WTC11 (cell line): ENCODE results near the gene TMEM19. TPM values are rescaled to one million over a fixed set of nuclear protein-coding genes. Genes with fewer than 3 reads are reported as not detected.

Experiments used
- ATAC-seq: fragments of 200-7000 bp; cut with Tn5 transposase; 2 replicates; pipeline ENCODE4 v1.10.0; 2021; ENCODE audit warnings: mild to moderate bottlenecking, moderate library complexity
- CTCF ChIA-PET: fragments of 300-600 bp; sonication (Branson Sonifier 250); formaldehyde crosslinking; loops from one replicate; lab custom pipeline; 2021; ENCODE audit warnings: antibody characterized with exemption; lab: Charles Lee
- POLR2A ChIA-PET: fragments of 350-600 bp; sonication (Branson Sonifier 250); formaldehyde crosslinking; loops from one replicate; lab custom pipeline; 2021; ENCODE audit warnings: antibody characterized with exemption; lab: Charles Lee
- DNase-seq: peaks from one replicate; pipeline ENCODE4 v3.0.0; 2021; ENCODE audit warnings: low spot score
- H3K27ac Mint-ChIP-seq: 2 replicates; pipeline ENCODE4 v1.8.0; 2021; ENCODE audit warnings: mixed read lengths
- H3K27me3 Mint-ChIP-seq: 2 replicates; pipeline ENCODE4 v1.8.0; 2021; ENCODE audit warnings: low read depth, mild to moderate bottlenecking, moderate library complexity, mixed read lengths
- H3K36me3 Mint-ChIP-seq: 2 replicates; pipeline ENCODE4 v1.8.0; 2021; ENCODE audit warnings: mixed read lengths
- H3K4me1 Mint-ChIP-seq: 2 replicates; pipeline ENCODE4 v1.8.0; 2022; ENCODE audit warnings: mixed read lengths
- H3K4me3 Mint-ChIP-seq: 2 replicates; pipeline ENCODE4 v1.8.0; 2021; ENCODE audit warnings: mild to moderate bottlenecking, moderate library complexity, mixed read lengths
- H3K9me3 Mint-ChIP-seq: 2 replicates; pipeline ENCODE4 v1.8.0; 2021; ENCODE audit warnings: mixed read lengths
- ATF1 ChIP-seq: sonication (generic); formaldehyde crosslinking; IDR thresholded peaks from 2 replicates; pipeline ENCODE4 v1.8.1; 2023; ENCODE audit warnings: mild to moderate bottlenecking, moderate library complexity, missing genetic modification reagents
- CREM ChIP-seq: sonication (generic); formaldehyde crosslinking; IDR thresholded peaks from 2 replicates; pipeline ENCODE4 v1.8.1; 2022; ENCODE audit warnings: mild to moderate bottlenecking, missing genetic modification reagents, moderate library complexity
- E2F1 ChIP-seq: sonication (generic); formaldehyde crosslinking; IDR thresholded peaks from 2 replicates; pipeline ENCODE4 v1.8.0; 2022; ENCODE audit warnings: mild to moderate bottlenecking, missing genetic modification reagents
- HMGA2 ChIP-seq: fragments of 250-450 bp; sonication (Bioruptor Pico); IDR thresholded peaks from 2 replicates; pipeline ENCODE4 v1.4.0; 2021; ENCODE audit warnings: mild to moderate bottlenecking, moderate library complexity
- KAT7 ChIP-seq: sonication (generic); formaldehyde crosslinking; IDR thresholded peaks from 2 replicates; pipeline ENCODE4 v1.8.1; 2023; ENCODE audit warnings: missing genetic modification reagents, mild to moderate bottlenecking, borderline replicate concordance
- NFYB ChIP-seq: sonication (generic); formaldehyde crosslinking; conservative IDR thresholded peaks from 2 replicates; pipeline ENCODE4 v1.8.0; 2022; ENCODE audit warnings: low read depth, missing genetic modification reagents
- NR2C2 ChIP-seq: sonication (generic); formaldehyde crosslinking; IDR thresholded peaks from 2 replicates; pipeline ENCODE4 v1.8.0; 2022; ENCODE audit warnings: mild to moderate bottlenecking, missing genetic modification reagents
- NR3C1 ChIP-seq: sonication (generic); formaldehyde crosslinking; conservative IDR thresholded peaks from 2 replicates; pipeline ENCODE4 v1.8.1; 2023; ENCODE audit warnings: low read depth, mild to moderate bottlenecking, missing genetic modification reagents
- SMAD3 ChIP-seq: sonication (generic); formaldehyde crosslinking; IDR thresholded peaks from 2 replicates; pipeline ENCODE4 v1.8.0; 2022; ENCODE audit warnings: missing genetic modification reagents, mild to moderate bottlenecking, borderline replicate concordance
- SMAD4 ChIP-seq: sonication (generic); formaldehyde crosslinking; IDR thresholded peaks from 2 replicates; pipeline ENCODE4 v1.8.0; 2022; ENCODE audit warnings: mild to moderate bottlenecking, missing genetic modification reagents
- SP1 ChIP-seq: sonication (generic); formaldehyde crosslinking; conservative IDR thresholded peaks from 2 replicates; pipeline ENCODE4 v1.8.1; 2022; ENCODE audit warnings: missing genetic modification reagents
- STAT6 ChIP-seq: sonication (generic); formaldehyde crosslinking; conservative IDR thresholded peaks from 2 replicates; pipeline ENCODE4 v1.8.1; 2023; ENCODE audit warnings: mild to moderate bottlenecking, low read depth, missing genetic modification reagents, moderate library complexity
- TP53 ChIP-seq: sonication (generic); formaldehyde crosslinking; IDR thresholded peaks from 2 replicates; pipeline ENCODE4 v1.8.1; 2023; ENCODE audit warnings: mild to moderate bottlenecking, missing genetic modification reagents
- ZMAT4 ChIP-seq: fragments of 250-450 bp; sonication (Bioruptor Pico); IDR thresholded peaks from 2 replicates; pipeline ENCODE4 v1.9.0; 2021; ENCODE audit warnings: mild to moderate bottlenecking
- ZNF121 ChIP-seq: sonication (generic); formaldehyde crosslinking; IDR thresholded peaks from 2 replicates; pipeline ENCODE4 v1.8.0; 2023; ENCODE audit warnings: missing genetic modification reagents
- ZNF219 ChIP-seq: sonication (generic); formaldehyde crosslinking; IDR thresholded peaks from 2 replicates; pipeline ENCODE4 v1.8.0; 2023; ENCODE audit warnings: missing genetic modification reagents, mild to moderate bottlenecking, borderline replicate concordance
- ZNF317 ChIP-seq: sonication (generic); formaldehyde crosslinking; IDR thresholded peaks from 2 replicates; pipeline ENCODE4 v1.8.1; 2023; ENCODE audit warnings: low read depth, mild to moderate bottlenecking, moderate library complexity, missing genetic modification reagents, borderline replicate concordance
- ZNF423 ChIP-seq: fragments of 250-450 bp; sonication (Bioruptor Pico); IDR thresholded peaks from 2 replicates; pipeline ENCODE4 v2.1.2; 2022; ENCODE audit warnings: mild to moderate bottlenecking, moderate library complexity
- ZNF532 ChIP-seq: fragments of 250-450 bp; sonication (Bioruptor Pico); IDR thresholded peaks from 2 replicates; pipeline ENCODE4 v1.9.0; 2021; ENCODE audit warnings: mild to moderate bottlenecking, borderline replicate concordance
- total RNA-seq: library from RNA; stranded (reverse); gene quantifications from 3 replicates; pipeline ENCODE4 v1.2.3, GENCODE V29; 2021
- TF ChIP-seq, protein P1 (sequence below): sonication (generic); formaldehyde crosslinking; IDR thresholded peaks from 2 replicates; pipeline ENCODE4 v1.8.1; 2022; ENCODE audit warnings: mild to moderate bottlenecking, missing genetic modification reagents, moderate library complexity, borderline replicate concordance
- TF ChIP-seq, protein P2 (sequence below): fragments of 250-450 bp; sonication (Bioruptor Pico); IDR thresholded peaks from 2 replicates; pipeline ENCODE4 v1.8.0; 2021; ENCODE audit warnings: mild to moderate bottlenecking
- TF ChIP-seq, protein P3 (sequence below): sonication (generic); formaldehyde crosslinking; IDR thresholded peaks from 2 replicates; pipeline ENCODE4 v1.8.1; 2022; ENCODE audit warnings: low read depth, missing genetic modification reagents, borderline replicate concordance

Gene TMEM19
- total RNA-seq, 1 experiment from 2014 or later = 11.7 TPM

DNA sequence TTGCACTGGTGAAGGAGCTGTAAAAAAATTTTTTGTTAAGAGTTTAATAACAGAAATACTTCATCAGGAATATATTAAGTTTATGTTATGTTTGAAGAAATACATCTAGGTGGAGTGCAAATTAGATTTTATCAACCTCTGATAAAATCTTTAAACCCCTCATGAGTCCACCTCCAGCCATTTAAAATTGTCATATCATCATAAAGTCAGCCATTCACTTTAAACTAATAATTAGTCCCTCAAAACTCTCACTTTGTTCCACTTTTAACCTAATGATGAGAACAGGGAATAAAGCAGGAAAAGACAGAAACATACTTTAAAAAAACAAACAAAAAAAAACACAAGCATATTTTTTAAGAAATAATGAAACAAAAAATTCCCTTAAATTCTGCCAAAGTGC lies 47.4 kb upstream of the TMEM19 start (continued):
- TF ChIP-seq E2F1 (CRISPR knock-in tag) (no peak), ZNF317 (no peak)
- TF ChIP-seq, protein P1, sequence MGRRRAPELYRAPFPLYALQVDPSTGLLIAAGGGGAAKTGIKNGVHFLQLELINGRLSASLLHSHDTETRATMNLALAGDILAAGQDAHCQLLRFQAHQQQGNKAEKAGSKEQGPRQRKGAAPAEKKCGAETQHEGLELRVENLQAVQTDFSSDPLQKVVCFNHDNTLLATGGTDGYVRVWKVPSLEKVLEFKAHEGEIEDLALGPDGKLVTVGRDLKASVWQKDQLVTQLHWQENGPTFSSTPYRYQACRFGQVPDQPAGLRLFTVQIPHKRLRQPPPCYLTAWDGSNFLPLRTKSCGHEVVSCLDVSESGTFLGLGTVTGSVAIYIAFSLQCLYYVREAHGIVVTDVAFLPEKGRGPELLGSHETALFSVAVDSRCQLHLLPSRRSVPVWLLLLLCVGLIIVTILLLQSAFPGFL = no peak

GRCh38 chr12:71639341-71639760 lies 46.5 kb upstream of the TMEM19 start:
- no peak overlapping the region for H3K4me3 Mint-ChIP-seq
- ChIA-PET POLR2A (interaction anchor here (0.6 kb wide), 1 partner anchor 24 kb away, joined by 5 read pairs; no protein-coding TSS in a partner anchor), CTCF (interaction anchor here (1.0 kb wide), 1 partner anchor 108 kb away, joined by 8 read pairs; no protein-coding TSS in a partner anchor)
- ATAC-seq (peak; percentile 60), DNase-seq (no peak)
- H3K9me3 Mint-ChIP-seq = no peaks in the 10 kb centered on the region
- H3K27me3 Mint-ChIP-seq = no peaks in the 10 kb centered on the region
- no peak for TF ChIP-seq SMAD4 (CRISPR knock-in tag)
- H3K4me1 Mint-ChIP-seq = no peaks in the 10 kb centered on the region
- peaks cover 50% of the 10 kb centered on the region for H3K36me3 Mint-ChIP-seq
- H3K27ac Mint-ChIP-seq = no peak overlapping the region

DNA sequence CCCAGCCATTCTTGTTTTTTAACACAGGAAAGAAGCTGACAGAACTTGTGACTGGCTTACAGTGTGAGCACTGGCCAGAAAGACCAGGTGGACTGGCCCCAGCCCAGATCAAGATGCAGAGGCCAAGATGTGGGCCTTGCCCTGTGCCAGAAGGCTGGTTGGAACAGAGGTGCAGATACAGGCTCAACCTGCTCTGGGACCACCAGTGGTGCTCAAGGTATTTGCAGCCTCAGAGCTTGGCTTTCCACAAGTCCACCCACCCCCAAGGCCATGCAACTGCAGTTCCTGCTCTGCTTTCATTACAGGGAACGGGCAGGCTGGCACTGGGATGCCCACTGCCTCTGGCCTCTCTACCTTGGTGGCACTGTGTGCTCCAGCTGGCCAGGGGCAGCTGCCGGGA lies 45.6 kb upstream of the TMEM19 start:
- Mint-ChIP-seq H3K4me1 (no peaks in the 10 kb centered on the region), H3K36me3 (peaks cover 47% of the 10 kb centered on the region), H3K27ac (no peak overlapping the region), H3K9me3 (no peaks in the 10 kb centered on the region), H3K27me3 (no peaks in the 10 kb centered on the region), H3K4me3 (no peak overlapping the region)
- POLR2A ChIA-PET = no interaction called here
- no peak for DNase-seq
- TF ChIP-seq HMGA2 (CRISPR knock-in tag) (no peak), ATF1 (no peak), KAT7 (no peak), CREM (CRISPR knock-in tag) (no peak), NR2C2 (CRISPR knock-in tag) (no peak), ZNF121 (CRISPR knock-in tag) (no peak), ZNF532 (CRISPR knock-in tag) (no peak), SMAD3 (CRISPR knock-in tag) (no peak), ZNF219 (CRISPR knock-in tag) (no peak), NFYB (CRISPR knock-in tag) (no peak), SP1 (no peak), NR3C1 (no peak), STAT6 (no peak), ZMAT4 (CRISPR knock-in tag) (no peak), TP53 (CRISPR knock-in tag) (no peak), ZNF423 (no peak)
- TF ChIP-seq, protein P2, sequence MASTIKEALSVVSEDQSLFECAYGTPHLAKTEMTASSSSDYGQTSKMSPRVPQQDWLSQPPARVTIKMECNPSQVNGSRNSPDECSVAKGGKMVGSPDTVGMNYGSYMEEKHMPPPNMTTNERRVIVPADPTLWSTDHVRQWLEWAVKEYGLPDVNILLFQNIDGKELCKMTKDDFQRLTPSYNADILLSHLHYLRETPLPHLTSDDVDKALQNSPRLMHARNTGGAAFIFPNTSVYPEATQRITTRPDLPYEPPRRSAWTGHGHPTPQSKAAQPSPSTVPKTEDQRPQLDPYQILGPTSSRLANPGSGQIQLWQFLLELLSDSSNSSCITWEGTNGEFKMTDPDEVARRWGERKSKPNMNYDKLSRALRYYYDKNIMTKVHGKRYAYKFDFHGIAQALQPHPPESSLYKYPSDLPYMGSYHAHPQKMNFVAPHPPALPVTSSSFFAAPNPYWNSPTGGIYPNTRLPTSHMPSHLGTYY (CRISPR knock-in tag) = no peak
- TF ChIP-seq, protein P3, sequence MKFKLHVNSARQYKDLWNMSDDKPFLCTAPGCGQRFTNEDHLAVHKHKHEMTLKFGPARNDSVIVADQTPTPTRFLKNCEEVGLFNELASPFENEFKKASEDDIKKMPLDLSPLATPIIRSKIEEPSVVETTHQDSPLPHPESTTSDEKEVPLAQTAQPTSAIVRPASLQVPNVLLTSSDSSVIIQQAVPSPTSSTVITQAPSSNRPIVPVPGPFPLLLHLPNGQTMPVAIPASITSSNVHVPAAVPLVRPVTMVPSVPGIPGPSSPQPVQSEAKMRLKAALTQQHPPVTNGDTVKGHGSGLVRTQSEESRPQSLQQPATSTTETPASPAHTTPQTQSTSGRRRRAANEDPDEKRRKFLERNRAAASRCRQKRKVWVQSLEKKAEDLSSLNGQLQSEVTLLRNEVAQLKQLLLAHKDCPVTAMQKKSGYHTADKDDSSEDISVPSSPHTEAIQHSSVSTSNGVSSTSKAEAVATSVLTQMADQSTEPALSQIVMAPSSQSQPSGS = no peak
- CTCF ChIA-PET = interaction anchor here (1.0 kb wide), 1 partner anchor 107 kb away, joined by 8 read pairs; no protein-coding TSS in a partner anchor
- peak; percentile 34; the same call in 1 of the 2 replicates for ATAC-seq
